Stimulated activated CD8-positive, alpha-beta memory T cell treated with anti-CD3 and anti-CD28 coated beads, Interleukin-4, amount 100 ng/mL, for 1 hour (primary cell): Measurements from ENCODE around the gene MYBL2.
A peak's percentile ranks its signal among the peaks of the same experiment; 100 is the strongest.
"Not testable (repeated sequence)": the region's sequence is repeated elsewhere in the genome, so short reads cannot be mapped to it uniquely, and the experiment has no call there.

ENCODE experiments used
- DNase-seq, 2 donors: peaks; one replicate each; pipeline ENCODE4 v3.0.0-alpha.2; 2020; ENCODE audit warnings: low read depth in 2 of 2, low spot score in 1 of 2

Gene MYBL2

DNA sequence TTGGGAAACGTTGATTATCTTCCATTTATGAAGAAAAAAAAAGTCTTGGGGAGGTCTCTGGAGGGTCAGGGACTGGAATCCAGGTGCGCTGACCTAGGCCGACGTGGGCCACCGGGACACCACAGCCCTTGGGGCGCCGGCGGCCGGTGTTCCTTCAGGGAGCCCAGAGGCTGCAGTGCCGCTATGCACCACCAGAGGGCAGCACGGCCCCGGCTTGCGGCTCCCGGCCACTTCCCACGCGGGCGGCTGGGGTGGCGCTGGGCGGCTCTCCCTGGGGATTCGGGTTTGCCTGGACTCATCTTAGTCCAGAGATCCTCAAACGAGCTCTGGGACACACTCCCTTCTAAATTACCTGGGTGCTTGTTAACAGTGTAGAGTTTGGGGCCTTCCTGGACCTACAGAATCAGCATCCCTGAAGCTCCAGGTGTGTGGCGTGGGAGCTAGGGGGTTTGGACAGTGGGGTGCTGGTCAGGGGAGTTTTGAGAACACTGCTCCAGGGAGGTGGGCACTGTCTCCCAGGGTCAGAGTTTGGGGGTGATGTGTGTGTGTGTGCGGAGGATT is 82.9 kb downstream of the MYBL2 start:
- peak; percentile 74 to 78 for DNase-seq

DNA sequence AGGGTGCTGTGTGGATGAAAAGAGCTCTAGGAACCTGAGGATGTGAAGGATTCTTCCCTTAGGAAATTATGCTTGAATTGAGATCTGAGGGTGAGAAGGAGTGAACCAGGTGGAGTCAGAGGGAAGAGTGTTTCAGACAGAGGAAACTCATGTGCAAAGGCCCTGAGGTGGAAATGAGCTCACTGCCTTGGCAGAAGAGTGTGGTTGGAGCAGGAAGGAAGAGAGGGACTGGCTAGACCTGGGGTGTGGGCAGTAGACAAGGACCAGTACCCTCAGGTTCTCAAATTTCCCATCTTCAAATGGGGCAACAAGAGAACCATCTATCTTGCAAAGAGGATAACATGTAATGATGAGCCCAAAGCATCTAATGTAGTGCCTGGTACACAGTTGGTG is 83.9 kb downstream of the MYBL2 start:
- DNase-seq: no peak

DNA sequence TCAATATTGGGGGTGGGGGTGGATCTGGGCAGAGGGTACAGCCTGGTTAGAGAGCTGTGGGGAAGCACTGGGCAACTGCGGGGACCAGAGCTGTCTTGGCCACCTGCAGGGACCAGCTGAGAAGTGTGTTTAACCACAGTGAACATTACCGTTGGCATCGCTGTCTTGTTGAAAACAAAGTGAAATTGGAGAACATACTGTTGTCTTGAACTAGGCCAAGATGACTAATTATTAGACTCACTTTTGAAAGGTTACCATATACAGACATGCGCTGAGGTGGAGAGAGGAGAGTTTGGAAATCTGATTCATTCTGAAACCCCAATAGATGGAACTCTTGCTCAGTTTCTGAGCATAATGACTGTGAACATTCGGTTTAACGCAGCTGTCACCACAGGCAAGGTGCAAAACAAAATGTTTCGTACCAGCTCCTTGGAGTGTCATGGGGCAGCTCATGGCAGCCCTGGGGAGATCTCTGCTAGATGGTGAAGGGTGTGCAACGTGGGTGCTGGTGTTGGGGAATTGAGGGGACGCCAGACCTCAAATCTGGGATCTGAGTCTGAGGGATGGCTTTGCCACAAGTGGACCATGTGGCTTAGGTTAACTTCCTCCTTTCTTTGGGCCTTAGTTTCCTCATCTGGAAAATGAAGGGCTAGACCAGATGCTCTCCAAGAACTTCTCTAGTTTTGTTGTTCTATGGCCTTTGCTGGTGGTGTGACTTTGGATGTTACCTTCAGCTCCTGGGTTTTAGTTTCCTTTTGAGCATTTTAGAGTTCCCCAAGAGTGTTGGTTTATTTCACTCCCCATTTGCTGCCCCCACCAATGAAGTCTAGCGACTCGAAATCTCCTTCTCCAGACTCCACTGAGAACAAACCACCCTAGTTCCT is 84.5 kb downstream of the MYBL2 start:
- DNase-seq: no peak

DNA sequence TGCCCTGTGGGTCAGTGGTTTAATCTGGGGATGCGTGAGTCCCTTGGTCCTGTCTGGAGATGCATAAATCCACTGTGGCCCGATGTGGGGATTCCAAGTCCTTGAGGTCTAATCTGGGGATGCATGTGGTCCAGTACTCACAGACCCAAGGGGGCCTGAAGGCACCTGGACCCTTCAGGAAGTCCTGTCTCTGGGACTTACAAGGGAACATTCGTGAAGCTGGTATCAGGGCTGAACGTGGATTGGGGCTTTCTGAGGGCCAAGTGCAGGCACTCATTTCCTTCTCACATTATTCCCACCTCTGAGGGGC is 85.1 kb downstream of the MYBL2 start:
- DNase-seq: no peak

DNA sequence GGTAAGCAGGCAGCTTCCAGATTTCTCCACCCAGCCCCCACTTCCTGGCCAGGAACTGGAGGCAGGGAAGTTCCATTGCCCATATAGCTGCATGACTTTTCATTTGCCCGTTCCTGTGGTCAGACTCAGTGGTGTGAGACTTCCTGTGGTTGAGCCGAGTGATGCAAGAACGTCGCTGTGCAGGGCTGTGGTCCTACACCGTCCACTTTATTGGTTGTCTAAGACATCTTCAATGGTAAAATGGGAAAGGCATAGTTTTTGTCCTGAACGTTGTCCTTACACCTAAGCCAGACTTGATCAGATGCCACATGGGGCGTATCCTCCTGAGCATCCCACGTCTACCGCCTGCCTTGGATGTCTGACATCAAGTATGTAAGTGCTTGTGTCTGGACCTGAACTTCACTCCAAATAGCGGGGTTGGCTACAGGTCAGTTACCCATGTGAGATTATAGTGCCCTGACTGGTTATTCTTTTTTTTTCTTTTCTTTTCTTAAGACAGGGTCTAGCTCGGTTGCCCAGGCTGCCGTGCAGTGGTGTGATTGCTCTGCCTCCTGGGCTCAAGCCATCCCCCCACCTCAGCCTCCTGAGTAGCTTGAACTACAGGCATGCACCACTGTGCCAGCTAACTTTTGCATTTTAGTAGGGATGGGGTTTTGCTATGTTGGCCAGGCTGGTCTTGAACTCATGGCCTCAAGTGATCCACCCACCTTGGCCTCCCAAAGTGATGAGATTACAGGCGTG is 85.8 kb downstream of the MYBL2 start:
- DNase-seq: no peak

DNA sequence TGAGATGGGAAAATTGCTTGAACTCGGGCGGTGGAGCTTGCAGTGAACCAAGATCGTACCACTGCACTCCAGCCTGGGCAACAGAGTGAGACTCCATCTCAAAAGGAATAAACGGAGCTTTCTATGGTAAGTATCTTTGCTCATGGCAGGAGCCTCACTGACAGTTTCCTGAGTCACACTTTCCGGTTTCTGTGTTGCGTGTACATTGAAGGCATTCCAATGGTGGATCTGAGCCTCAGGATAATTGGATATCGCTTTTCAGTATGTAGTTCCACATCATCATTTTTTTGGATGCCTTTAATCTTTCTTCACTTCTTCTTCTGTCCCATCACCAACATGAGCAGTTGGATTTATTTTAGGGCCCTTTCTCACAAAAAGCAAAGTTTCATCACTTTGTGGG is 88.5 kb downstream of the MYBL2 start:
- no peak for DNase-seq

DNA sequence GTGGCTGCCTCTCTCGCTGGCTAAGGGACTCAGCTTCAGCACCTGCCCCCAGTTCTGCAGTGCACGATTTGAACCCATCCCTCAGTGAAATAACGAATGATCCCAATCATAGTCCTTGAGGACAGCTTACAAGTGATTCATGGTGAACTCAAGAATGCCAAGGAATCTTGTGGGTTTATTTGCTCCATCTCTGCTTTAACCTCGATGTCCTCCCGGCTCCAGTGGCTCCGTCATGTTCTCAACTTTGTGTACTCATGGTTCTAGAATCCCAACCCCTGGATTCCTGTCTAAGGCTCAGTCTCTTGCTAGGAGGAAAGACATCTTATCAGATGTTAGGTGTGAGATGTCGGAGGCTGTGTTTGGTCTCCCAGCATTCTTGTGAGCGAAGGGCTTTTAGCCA is 88.9 kb downstream of the MYBL2 start:
- no peak for DNase-seq

DNA sequence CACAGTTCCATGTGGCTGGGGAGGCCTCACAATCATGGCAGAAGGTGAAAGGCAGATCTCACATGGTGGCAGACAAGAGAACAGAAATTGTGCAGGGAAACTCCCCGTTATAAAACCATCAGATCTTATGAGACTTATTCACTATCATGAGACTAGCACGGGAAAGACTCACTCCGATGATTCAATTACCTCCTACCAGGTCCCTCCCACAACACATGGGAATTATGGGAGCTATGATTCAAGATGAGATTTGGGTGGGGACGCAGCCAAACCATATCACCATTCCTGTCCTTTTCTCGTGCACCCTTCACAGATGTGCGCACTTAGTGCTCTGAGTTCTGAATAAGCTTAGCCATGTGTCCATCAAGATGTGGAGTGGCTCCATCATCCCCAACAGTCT is 91.0 kb downstream of the MYBL2 start:
- not testable (repeated sequence) for DNase-seq

DNA sequence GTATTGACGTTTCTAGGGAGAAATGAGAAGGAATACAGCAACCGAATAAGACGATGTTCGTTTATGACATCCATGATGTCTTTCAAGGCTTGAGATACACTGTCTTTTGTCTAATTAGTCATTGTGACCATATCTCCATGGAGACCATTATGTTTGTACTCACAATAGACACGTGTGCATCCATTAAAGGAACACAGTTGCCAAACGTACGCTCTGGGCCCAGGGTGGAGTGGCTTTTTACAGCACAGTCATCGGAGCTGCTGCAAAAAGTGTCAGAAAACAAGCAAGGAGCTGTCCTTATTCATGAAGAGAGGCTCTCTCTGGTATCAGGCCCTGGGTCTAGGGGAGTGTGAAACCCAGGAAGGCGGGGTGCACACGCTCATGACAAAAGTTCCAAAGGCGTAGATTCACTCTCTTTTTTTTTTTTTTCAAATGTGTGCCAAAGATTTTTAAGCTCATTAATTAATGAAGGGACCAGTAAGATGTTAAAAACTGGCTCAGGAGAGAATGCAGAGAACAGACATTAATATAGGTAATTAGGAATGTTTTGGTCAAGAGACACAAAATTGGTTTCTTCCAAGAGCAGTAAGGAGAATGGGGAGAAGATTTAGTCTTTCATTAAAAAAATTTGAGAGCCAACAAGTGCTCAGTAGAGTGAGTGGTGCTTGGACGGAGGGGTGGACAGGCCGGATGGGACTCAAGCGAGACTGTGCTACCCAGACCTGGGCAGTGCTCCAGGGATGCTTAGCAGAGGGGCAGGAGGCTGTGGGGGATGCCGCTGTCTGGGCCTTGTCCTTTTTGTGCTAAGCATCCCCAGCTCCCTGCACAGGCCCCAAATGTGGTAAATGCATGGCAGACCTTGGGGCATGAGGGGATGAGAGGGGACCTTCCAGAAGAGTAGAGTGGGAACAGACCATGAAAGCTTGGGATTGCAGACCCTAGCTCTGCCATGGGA is 94.7 kb downstream of the MYBL2 start:
- no peak for DNase-seq

DNA sequence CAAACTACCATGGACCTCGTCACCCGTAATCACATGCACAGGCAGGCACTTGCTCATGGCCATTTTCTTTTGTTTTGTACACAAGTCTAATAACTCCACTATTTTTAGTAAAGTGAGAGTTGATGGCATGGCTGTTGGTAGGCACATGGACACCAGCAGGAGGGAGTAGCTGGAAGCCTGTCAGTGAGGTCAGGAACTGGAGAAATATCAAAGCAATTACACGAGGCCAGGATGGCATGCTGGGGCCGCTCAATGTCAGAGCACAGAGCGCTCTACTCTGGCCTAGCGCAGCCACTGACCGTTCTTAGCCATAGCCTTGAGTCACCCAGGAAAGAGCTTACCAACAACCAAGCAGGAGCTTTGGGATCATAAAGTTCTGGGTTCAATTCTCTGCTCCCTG is 96.0 kb downstream of the MYBL2 start:
- DNase-seq: no peak

DNA sequence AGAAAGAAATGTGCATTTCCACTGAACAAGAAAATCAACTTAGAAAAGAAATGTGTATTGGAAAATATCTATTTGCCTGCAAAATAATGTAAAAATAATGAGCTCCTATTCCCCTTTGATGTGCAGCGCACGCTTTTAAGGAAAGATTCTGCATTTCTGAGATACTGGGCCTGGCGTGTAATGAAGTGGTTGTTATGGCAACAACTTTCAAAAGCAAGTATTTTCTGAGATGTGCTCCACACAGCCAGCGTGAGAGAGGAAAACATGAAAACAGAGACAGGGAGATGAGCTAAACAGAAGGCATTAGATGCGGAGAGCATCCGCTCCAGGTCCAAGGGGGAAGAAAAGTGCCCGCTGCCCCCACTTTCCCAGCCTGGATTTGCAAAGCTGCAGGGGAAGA is 99.0 kb downstream of the MYBL2 start:
- no peak for DNase-seq
